Right renal cortex interstitium (tissue), 3 donors: ENCODE results near the gene GOLGA6L2. TPM values are rescaled to one million over a fixed set of nuclear protein-coding genes. Genes with fewer than 3 reads are reported as not detected.
"Not testable (repeated sequence)": the region's sequence is repeated elsewhere in the genome, so short reads cannot be mapped to it uniquely, and the experiment has no call there.

Source experiments
- DNase-seq, 3 donors: peaks; one replicate each; pipeline ENCODE4 v3.0.0-alpha.2; 2013; ENCODE audit warnings: low read depth in 3 of 3, low spot score in 2 of 3
- polyA plus RNA-seq, 3 donors: library from polyadenylated mRNA; unstranded; fragments of 120-200 nt; gene quantifications; one replicate each; pipeline ENCODE4 v1.2.1, GENCODE V29; 2013; ENCODE audit not compliant: insufficient read length in 3 of 3

Gene GOLGA6L2
- polyA plus RNA-seq, 3 donors = not detected

DNA sequence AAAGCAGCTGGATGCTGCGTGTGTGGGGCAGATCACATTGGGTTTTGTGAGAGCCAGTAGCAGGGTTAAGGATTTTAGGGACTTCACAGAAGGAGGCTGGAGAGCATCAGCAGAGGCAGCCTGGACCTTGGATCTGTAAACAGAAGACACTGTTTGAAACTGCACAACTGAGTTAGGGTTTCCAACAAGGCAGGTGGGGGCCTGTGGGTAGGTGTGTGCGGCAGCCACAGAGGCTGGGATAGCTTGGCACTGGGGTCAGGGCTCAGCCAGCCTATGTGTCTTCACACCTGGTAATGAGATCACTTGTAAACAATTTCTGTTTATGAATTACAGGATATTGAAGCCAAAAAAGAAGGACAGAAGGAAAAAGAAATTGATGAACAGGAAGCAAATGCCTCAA is 12.3 kb downstream of the GOLGA6L2 start:
- not testable (repeated sequence) for DNase-seq

- not testable (repeated sequence) for DNase-seq
Observed at GRCh38 chr15:23425327-23425726, 21.7 kb downstream of the GOLGA6L2 start.

DNA sequence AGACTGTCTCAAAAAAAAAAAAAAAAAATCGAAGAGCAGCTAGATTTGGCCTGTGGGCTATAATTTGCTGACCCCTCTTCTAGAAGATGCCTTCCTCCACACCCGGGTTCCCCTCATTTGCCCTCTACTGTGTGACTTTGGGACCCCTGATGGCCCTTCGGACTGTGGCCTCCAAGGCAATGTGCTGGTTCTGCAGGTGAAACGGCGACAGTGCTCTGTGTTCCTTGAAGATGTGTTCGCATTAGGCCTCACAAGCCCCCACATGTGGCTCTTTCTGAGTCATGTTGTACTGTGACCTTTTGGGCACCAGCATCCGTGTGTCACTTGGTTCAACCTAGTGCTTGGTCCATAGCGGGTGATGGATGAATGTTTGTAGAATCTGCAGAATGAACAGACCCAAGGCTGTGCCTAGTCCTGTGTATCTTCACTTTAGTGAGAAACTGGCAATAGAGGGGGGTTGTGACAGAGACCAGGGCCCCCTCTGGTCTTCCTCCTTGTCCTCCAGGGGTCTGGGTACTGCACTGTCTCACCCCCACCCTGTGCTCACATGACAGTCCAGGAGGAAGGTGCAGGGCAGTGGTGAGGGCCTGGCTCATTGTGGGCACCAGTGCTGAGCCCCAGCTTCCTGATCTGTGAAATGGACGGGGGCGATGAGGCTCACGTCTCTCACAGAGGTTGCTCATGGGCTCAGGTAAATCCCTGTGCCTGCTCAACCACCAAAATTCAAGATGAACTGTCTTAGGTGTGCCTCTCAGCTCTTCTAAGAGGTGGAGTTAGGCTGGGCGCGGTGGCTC is 22.7 kb downstream of the GOLGA6L2 start:
- DNase-seq = no peak

DNA sequence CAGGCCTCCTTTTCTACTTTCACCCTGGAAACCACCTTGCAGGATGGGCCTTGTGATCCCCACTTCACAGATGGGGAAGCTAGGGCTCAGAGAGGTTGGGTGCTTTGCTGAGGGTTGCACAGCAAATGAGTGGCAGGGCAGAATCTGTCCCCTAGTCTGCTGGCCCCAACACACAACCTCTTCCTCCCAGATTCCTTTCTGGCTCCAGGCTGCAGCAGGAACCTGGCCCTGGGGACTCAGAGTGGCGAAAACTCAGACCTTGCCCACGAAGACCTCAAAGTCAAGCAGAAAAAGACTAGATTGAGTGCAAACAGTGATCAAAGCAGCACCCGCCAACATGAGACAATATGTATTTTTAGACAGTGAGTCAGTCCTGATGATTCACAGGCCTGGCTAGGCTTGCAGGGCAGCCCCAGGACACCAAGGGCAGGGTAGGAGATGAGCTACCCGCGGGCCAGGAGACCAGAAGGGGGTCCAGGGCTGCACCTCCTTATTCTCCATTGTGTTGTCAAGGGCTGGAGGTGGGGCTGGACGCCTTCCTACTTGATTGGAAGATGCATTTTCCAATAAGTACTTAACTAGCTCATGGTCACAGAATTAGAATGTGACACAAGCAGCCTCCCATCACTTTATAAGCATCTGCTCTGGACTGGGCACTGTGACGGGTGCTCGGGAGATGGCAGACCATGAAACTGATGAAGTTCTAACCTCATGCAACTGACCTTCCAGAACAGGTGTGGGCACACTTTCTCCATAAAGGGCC is 23.9 kb downstream of the GOLGA6L2 start:
- DNase-seq = no peak

GRCh38 chr15:23422099-23422945 is 24.7 kb downstream of the GOLGA6L2 start:
- DNase-seq = no peak

GRCh38 chr15:23420806-23421575 is 26.1 kb downstream of the GOLGA6L2 start:
- no peak for DNase-seq

DNA sequence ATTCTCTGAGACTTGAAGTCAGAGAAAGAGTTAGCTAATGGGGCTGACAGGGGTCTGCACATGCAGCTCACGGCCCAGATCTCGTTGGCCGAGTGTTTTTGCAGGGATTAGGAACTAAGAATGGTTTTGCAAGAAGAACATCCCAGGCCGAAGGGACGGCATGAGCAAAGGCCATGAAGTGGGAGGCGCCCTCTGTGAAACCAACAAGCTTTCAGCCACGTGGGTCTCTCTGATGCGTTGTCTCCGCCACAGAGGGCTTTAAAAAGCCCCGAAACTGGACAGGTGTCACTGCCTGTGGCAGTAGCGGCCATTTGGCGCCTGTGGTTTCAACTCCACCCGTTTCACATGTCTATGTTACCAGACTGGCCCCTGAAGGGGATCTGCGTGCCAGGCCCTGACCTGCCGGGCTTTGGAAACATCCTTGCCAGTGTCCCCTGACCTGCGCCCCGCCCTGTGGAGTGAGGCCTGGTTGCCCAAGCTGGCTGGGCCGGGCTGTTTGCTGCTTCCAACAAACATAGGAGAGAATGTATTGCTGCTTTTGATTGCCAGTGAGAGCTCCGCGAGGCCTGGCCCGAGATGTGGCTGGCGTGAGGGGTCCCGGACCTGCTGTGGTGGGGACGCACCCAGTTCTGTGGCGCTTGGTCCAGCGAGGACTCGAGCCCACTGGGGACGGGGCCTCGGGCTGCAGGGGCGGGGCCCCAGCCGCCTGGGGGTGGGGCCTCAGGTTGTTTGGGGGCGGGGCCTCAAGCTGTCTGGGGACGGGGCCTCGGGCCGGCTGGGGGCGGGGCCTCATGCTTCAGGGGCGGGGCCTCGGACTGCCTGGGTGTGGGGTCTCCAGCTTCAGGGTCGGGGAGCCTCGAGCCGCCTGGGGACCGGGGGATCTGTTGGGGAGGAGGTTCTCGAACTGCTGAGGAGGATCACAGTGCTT is 30.4 kb downstream of the GOLGA6L2 start:
- DNase-seq = no peak

GRCh38 chr15:23415866-23416265 is 31.2 kb downstream of the GOLGA6L2 start:
- DNase-seq = not testable (repeated sequence)

DNA sequence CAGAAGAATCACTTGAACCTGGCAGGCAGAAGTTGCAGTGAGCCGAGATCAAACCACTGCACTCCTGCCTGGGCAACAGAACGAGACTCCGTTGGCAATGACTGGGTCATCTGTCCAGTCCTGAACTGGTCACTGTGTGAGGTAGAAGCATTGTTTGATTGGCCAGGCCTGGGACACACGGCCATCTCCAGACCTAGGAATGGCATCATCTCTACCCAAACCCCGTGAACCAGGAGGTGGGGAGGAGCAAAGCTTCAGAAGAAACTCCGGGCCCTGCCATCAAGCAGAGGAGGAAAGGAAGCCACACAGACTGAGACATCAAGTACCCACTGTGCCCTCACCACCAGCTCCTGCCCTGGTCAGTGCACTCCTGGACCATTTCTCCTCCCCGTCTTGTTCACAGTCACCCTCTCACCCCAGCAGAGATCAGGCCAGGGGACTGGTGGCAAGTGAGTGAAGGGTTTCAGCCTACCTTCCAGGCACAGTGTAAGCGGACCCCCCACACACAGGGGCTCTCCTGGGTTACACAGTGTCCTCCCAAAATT is 31.6 kb downstream of the GOLGA6L2 start:
- DNase-seq = no peak

DNA sequence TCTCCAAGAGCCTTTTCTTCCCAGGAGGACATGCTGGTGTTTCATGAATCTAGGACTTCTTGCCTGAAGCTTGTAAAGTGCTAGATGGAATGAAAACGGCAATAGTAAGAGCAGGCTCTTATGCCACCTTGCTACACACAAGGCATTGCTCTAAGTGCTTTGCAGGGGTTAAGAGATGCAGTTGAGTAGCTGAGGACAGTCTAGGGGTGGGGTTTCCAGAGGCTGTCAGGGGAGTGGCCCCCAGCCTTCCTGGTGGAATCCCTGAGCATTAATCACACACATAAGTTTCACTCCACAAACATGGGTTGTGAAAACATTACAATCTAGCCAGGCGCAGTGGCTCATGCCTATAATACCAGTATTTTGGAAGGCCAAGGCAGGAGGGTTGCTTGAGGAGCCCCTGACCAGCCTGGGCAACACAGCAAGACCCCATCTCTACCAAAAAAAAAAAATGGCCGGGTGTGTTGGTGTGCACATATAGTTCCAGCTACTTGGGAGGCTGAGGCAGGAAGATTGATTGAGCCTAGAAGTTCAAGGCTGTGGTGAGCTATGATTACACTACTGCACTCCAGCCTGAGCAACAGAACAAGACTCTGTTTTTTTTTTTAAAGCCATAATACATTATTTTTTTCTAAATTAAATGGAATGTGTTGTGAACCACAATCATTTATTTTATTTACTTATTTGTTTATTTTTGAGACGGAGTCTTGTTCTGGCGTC is 34.0 kb downstream of the GOLGA6L2 start:
- not testable (repeated sequence) for DNase-seq

DNA sequence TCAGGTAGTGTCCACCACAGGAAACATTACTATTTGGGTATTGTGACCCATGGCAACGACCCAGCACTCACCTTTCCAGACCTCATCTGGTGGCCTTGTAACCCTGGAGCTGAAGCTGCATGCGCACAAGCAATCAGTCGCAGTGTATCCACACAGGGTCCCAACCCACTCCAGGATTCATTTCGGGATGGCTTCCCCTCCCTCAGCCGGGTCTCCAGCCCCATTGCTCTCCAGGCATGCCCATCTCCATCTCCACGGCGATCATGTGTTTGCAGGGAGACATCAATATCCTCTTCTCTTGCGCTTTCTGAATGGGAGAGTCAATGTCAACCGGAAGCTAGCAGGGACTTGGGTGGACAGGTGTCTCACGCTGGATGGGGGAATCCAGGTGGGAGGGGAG is 35.2 kb downstream of the GOLGA6L2 start:
- DNase-seq = no peak

GRCh38 chr15:23403550-23403949 is 43.5 kb downstream of the GOLGA6L2 start:
- DNase-seq = no peak

GRCh38 chr15:23402544-23402943 is 44.5 kb downstream of the GOLGA6L2 start:
- DNase-seq = no peak

- DNase-seq = no peak
Observed at GRCh38 chr15:23402140-23402539, 44.9 kb downstream of the GOLGA6L2 start.

DNA sequence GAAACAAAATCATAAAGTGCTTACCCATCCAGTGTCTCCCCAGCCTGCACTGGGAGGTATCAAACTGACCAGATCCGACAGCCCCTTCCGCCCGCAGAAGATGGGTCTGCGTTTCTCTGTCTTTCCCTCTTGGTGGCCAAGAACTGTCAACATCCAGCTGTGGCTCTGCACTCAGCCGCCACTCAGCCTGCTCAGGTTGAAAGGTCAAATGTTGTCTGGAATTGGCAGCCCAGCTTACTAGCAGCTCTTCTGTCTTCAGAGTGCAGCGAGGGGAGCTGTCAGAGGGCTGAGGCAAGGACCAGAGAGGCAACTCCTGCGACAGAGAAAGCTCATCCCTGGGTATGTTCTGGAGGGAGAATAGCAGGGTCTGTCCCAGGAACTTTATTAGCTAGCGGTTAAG is 45.4 kb downstream of the GOLGA6L2 start:
- no peak for DNase-seq

GRCh38 chr15:23399207-23399606 is 47.8 kb downstream of the GOLGA6L2 start:
- DNase-seq = not testable (repeated sequence)

DNA sequence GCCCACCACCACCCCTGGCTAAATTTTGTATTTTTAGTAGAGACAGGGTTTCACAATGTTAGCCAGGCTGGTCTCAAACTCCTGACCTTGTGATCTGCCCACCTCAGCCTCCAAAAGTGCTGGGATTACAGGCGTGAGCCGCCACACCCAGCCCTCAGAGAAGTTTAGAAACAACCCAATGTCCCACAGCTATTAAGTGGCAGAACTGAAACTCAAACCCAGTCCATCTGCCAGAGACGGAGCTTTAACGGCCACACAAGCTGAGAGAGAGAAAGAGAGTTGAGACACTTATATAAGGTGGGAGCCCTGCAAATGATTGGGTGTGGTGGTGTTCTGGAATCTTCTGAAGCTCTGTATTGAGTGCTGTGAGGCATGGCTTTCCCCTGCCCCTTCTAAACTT is 48.7 kb downstream of the GOLGA6L2 start:
- DNase-seq = not testable (repeated sequence)

GRCh38 chr15:23397779-23398178 is 49.3 kb downstream of the GOLGA6L2 start:
- DNase-seq = no peak
